ENCODE data around the gene RAB11FIP4.

RAB11FIP4 gene

DNA sequence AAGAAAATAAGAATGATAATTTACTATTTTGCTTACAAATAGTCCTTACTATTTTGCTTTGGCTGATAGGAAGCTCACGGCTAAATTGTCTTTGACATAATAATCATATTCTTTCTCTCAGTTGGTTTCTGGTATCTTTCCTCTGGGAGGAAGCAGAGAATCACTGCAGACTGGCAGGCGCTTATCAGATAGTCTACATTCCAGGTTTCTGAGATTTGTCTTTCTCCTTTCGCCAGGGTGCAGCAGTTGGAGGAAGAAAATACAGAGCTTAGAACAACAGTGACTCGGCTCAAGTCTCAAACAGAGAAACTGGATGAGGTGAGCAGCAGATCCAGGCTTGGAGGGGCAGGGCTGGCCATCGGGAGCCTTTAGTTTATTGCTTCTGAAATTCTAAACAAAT, 136.1 kb downstream of the RAB11FIP4 start:
- Histone ChIP-seq H3K27me3 (ENCODE audit: low read length) (no peaks in the 10 kb centered on the region), H4K20me1 (ENCODE audit: low read depth, low read length) (no peaks in the 10 kb centered on the region), H3K9me3 (ENCODE audit: insufficient read depth, low read length) (peaks cover 7% of the 10 kb centered on the region; the same call in 1 of the 2 replicates), H3K36me3 (ENCODE audit: low read length) (no peaks in the 10 kb centered on the region), H3K9ac (ENCODE audit: low read length) (no peak overlapping the region), H3F3A (ENCODE audit: insufficient read depth) (no peaks in the 10 kb centered on the region), H2AFZ (ENCODE audit: low read depth, low read length, severe bottlenecking) (no peak overlapping the region), H3K4me3 (ENCODE audit: insufficient read depth, low read length, poor library complexity, severe bottlenecking) (no peak overlapping the region), H3K27ac (ENCODE audit: low read depth, low read length) (no peak overlapping the region), H3K4me2 (ENCODE audit: low read depth, low read length, poor library complexity, severe bottlenecking) (no peak overlapping the region), H3K9me2 (replicated peaks; ENCODE audit: insufficient read depth, low read length) (no peaks in the 10 kb centered on the region), H3K79me2 (ENCODE audit: insufficient read depth, low read length) (no peaks in the 10 kb centered on the region)
- TF ChIP-seq, protein P1, sequence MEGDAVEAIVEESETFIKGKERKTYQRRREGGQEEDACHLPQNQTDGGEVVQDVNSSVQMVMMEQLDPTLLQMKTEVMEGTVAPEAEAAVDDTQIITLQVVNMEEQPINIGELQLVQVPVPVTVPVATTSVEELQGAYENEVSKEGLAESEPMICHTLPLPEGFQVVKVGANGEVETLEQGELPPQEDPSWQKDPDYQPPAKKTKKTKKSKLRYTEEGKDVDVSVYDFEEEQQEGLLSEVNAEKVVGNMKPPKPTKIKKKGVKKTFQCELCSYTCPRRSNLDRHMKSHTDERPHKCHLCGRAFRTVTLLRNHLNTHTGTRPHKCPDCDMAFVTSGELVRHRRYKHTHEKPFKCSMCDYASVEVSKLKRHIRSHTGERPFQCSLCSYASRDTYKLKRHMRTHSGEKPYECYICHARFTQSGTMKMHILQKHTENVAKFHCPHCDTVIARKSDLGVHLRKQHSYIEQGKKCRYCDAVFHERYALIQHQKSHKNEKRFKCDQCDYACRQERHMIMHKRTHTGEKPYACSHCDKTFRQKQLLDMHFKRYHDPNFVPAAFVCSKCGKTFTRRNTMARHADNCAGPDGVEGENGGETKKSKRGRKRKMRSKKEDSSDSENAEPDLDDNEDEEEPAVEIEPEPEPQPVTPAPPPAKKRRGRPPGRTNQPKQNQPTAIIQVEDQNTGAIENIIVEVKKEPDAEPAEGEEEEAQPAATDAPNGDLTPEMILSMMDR (IDR thresholded peaks at IDR 0.05; ENCODE audit: insufficient read depth, low read length, poor library complexity, severe bottlenecking): no peak
- TF ChIP-seq EZH2phosphoT487 (conservative IDR thresholded peaks at IDR 0.05; ENCODE audit: low read length): no peak

DNA sequence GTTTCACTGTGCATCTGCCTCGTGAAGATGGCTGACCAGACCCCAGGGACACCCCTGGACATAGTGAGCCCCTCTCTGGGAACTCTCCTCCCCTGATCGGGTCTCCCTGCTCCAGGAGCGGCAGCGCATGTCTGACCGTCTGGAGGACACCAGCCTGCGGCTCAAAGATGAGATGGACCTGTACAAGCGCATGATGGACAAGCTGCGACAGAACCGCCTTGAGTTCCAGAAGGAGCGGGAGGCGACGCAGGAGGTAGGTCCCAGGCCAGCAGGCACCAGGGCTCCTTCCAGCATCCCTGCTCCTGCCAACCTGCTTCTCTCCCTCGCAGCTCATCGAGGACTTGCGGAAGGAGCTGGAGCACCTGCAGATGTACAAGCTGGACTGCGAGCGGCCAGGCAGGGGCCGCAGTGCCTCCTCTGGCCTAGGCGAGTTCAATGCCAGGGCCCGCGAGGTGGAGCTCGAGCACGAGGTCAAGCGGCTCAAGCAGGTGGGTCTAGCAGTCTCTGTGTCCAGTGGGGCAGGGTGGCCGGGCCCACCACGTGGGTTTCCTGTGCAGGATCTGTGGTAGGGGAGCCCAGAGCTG, 136.9 kb downstream of the RAB11FIP4 start:
- Histone ChIP-seq H3K36me3 (ENCODE audit: low read length) (no peaks in the 10 kb centered on the region), H3K9me2 (replicated peaks; ENCODE audit: insufficient read depth, low read length) (no peaks in the 10 kb centered on the region)
- no peak for TF ChIP-seq EZH2phosphoT487 (conservative IDR thresholded peaks at IDR 0.05; ENCODE audit: low read length)
- TF ChIP-seq, protein P1 (IDR thresholded peaks at IDR 0.05; ENCODE audit: insufficient read depth, low read length, poor library complexity, severe bottlenecking): no peak

DNA sequence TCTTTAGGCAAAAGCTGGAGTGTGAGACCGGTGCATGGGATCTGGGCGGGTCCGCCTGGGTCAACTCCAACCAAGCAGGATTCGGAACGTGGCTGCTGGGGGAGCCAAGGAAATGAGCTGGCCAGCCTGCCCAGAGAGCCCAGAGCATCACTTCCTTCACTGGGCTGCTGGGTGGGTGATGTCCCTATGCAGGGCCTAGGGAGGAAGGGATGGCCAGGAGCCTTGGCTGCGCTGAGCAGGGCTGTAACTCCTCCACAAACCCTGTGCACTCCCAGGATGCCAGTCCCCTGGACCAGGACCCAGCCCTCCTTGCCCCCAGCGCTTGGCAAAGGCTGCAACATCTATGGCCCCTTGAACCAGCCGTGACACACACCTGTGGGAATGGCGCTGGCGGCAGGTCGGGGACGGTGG, 138.4 kb downstream of the RAB11FIP4 start:
- no peak overlapping the region for H3K9ac ChIP-seq (ENCODE audit: low read length)
- H2AFZ ChIP-seq (ENCODE audit: low read depth, low read length, severe bottlenecking): no peak overlapping the region
- H3K79me2 ChIP-seq (ENCODE audit: insufficient read depth, low read length): no peaks in the 10 kb centered on the region
- no peaks in the 10 kb centered on the region for H4K20me1 ChIP-seq (ENCODE audit: low read depth, low read length)
- H3F3A ChIP-seq (ENCODE audit: insufficient read depth): peaks cover 5% of the 10 kb centered on the region; the same call in 1 of the 2 replicates
- H3K9me2 ChIP-seq (replicated peaks; ENCODE audit: insufficient read depth, low read length): no peaks in the 10 kb centered on the region
- no peaks in the 10 kb centered on the region for H3K27me3 ChIP-seq (ENCODE audit: low read length)
- no peak overlapping the region for H3K4me3 ChIP-seq (ENCODE audit: insufficient read depth, low read length, poor library complexity, severe bottlenecking)
- H3K27ac ChIP-seq (ENCODE audit: low read depth, low read length): no peak overlapping the region
- no peaks in the 10 kb centered on the region for H3K9me3 ChIP-seq (ENCODE audit: insufficient read depth, low read length)
- no peak overlapping the region for H3K4me2 ChIP-seq (ENCODE audit: low read depth, low read length, poor library complexity, severe bottlenecking)
- no peaks in the 10 kb centered on the region for H3K36me3 ChIP-seq (ENCODE audit: low read length)
- TF ChIP-seq, protein P1 (IDR thresholded peaks at IDR 0.05; ENCODE audit: insufficient read depth, low read length, poor library complexity, severe bottlenecking): no peak
- TF ChIP-seq EZH2phosphoT487 (conservative IDR thresholded peaks at IDR 0.05; ENCODE audit: low read length): no peak

More for the DNA sequence above, 136.9 kb downstream of the RAB11FIP4 start:
- no peak overlapping the region for H3K4me2 ChIP-seq (ENCODE audit: low read depth, low read length, poor library complexity, severe bottlenecking)
- no peaks in the 10 kb centered on the region for H4K20me1 ChIP-seq (ENCODE audit: low read depth, low read length)
- H3K79me2 ChIP-seq (ENCODE audit: insufficient read depth, low read length): no peaks in the 10 kb centered on the region
- peaks cover 7% of the 10 kb centered on the region; the same call in 1 of the 2 replicates for H3K9me3 ChIP-seq (ENCODE audit: insufficient read depth, low read length)
- no peak overlapping the region for H3K27ac ChIP-seq (ENCODE audit: low read depth, low read length)
- no peak overlapping the region for H3K4me3 ChIP-seq (ENCODE audit: insufficient read depth, low read length, poor library complexity, severe bottlenecking)
- no peak overlapping the region for H3K9ac ChIP-seq (ENCODE audit: low read length)
- H2AFZ ChIP-seq (ENCODE audit: low read depth, low read length, severe bottlenecking): no peak overlapping the region
- no peaks in the 10 kb centered on the region for H3F3A ChIP-seq (ENCODE audit: insufficient read depth)
- no peaks in the 10 kb centered on the region for H3K27me3 ChIP-seq (ENCODE audit: low read length)
